ENCODE results near the gene CMSS1. TPM values are rescaled to one million over a fixed set of nuclear protein-coding genes. Genes with fewer than 3 reads are reported as not detected.

Gene CMSS1
- total RNA-seq, 2 donors from 2014 or later: 8.2 to 9.5 TPM

GRCh38 chr3:99843590-99844258 is 26.1 kb downstream of the CMSS1 start:
- ATAC-seq (peak; percentile 12), DNase-seq (no peak)
- intact Hi-C loops (cut with DNase I, micrococcal nuclease): loop anchor here in 1 of 2 donors (10.0 kb wide), 1 partner anchor 201 kb away; no protein-coding TSS in a partner anchor

DNA sequence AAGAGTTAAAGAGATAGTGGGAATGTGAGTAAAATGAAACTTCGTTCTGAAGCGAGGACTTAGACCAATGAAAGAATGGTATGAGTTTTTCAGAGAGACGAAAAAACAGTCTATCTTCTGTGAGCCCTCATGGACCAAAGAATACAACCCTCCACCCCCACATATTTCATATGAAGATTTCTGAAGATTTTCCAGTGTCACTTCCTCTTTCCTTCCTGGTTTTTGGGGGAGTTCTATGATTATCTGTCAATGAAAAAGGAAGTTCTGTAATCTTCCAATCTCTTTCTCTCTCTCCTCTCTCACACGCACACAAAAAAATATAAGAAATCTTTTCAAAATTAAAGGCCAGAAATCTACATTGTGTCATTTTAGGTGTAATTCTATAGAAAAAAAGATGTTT is 27.7 kb downstream of the CMSS1 start:
- ATAC-seq (no peak), DNase-seq (no peak)
- intact Hi-C loops (cut with DNase I, micrococcal nuclease): loop anchor here in 1 of 2 donors (10.0 kb wide), 1 partner anchor 199 kb away; no protein-coding TSS in a partner anchor

- ATAC-seq: no peak
Observed at GRCh38 chr3:99845999-99846398, 28.3 kb downstream of the CMSS1 start.

GRCh38 chr3:99846477-99847160 is 29.0 kb downstream of the CMSS1 start:
- no peak for DNase-seq
- ATAC-seq: no peak
- intact Hi-C loops (cut with DNase I, micrococcal nuclease): loop anchor here in 1 of 2 donors (10.0 kb wide), 1 partner anchor 198 kb away; no protein-coding TSS in a partner anchor

More at GRCh38 chr3:99845999-99846398, 28.3 kb downstream of the CMSS1 start:
- DNase-seq: no peak
- intact Hi-C loops (cut with DNase I, micrococcal nuclease): loop anchor here in 1 of 2 donors (10.0 kb wide), 1 partner anchor 199 kb away; no protein-coding TSS in a partner anchor

GRCh38 chr3:99848433-99848832 is 30.8 kb downstream of the CMSS1 start:
- intact Hi-C loops (cut with DNase I, micrococcal nuclease): loop anchor here in 1 of 2 donors (10.0 kb wide), 1 partner anchor 196 kb away; no protein-coding TSS in a partner anchor
- no peak for DNase-seq
- no peak for ATAC-seq

GRCh38 chr3:99850608-99851007 is 32.9 kb downstream of the CMSS1 start:
- ATAC-seq (no peak), DNase-seq (no peak)
- intact Hi-C loops (cut with DNase I, micrococcal nuclease): no loop called here

DNA sequence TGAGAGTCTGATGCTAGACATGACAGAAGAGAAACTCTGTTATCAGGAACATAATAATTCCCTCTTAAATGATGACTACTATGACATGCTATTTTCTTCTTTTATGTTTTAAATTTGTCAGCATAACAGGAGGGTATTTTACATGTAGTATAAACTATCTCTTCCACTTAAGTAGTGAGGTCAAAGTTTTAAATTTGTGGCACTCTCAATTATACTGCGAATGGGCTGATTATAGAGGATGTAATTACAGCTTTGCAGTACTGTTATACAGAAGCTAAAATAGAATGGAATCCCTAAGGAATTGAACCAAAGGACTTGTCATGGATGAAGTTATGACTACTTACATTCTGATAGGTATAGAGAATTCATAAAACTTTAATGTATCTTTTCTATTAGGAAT is 34.3 kb downstream of the CMSS1 start:
- ATAC-seq (no peak), DNase-seq (no peak)
- intact Hi-C loops (cut with DNase I, micrococcal nuclease): no loop called here

- intact Hi-C loops (cut with DNase I, micrococcal nuclease): no loop called here
- DNase-seq (no peak), ATAC-seq (no peak)
Observed at GRCh38 chr3:99852851-99853250, 35.2 kb downstream of the CMSS1 start.

GRCh38 chr3:99854756-99855298 is 37.2 kb downstream of the CMSS1 start:
- no peak for ATAC-seq

DNA sequence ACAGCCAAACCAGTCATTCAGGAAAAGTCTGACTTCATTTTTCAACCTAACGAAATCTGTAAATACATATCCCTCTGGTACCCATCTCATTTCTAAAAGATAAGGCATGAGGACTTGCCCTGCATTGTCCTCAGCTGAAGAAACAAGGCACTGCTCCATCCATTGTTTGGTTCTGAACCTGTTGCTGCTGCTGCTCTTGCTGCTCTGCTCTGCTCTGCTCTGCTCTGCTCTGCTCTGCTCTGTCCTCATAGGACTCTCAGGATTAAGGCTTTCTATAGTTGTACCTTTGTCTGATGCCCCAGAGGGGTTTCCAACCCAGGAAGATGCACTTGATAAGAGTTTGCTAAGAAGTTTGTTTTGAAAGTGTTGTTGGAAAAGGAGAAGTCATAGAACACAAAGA is 38.2 kb downstream of the CMSS1 start:
- ATAC-seq: no peak
- DNase-seq: no peak
- intact Hi-C loops (cut with DNase I, micrococcal nuclease): no loop called here

More at GRCh38 chr3:99854756-99855298, 37.2 kb downstream of the CMSS1 start:
- DNase-seq: no peak
- intact Hi-C loops (cut with DNase I, micrococcal nuclease): no loop called here

GRCh38 chr3:99856437-99857220 is 39.0 kb downstream of the CMSS1 start:
- ATAC-seq (no peak), DNase-seq (no peak)
- intact Hi-C loops (cut with DNase I, micrococcal nuclease): no loop called here

DNA sequence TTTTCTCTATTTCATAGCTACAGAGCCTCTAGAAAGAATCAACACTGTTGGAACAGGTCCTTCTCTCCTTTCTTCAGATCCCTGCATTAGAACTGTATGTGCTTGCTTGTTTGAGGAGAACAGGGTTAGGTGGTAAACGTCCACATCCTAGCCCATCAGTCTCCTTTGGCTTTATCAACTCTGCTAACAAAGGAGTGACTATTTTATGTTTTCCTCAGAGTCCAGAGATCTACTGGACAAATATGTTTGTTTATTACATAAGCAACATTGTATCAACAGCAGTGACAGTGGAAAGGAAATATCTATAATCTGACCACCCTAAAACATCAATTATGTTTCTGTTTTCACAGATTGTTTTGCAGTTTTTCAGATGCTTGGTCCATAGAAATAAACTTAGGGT is 39.6 kb downstream of the CMSS1 start:
- ATAC-seq (no peak), DNase-seq (no peak)
- intact Hi-C loops (cut with DNase I, micrococcal nuclease): no loop called here

GRCh38 chr3:99858469-99858868 is 40.8 kb downstream of the CMSS1 start:
- ATAC-seq: no peak
- intact Hi-C loops (cut with DNase I, micrococcal nuclease): no loop called here
- DNase-seq: no peak

DNA sequence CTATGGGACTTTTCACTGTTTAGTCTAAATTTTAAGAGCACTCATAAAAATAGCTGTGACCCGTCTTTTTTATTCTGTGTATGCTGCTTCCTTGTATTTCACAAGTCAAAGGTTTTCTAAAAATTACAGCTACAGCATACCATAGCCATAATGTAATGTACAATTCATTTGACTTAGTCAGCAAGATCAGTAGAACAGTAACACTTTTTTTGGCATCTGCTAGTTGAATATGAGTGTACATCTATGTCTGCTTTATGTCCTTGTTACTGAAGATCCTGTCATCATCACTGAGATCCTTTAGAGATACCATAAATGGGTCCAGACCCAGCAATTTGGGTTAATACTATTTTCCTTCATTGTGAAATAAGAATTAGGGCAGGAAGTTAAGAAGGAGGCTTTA is 42.2 kb downstream of the CMSS1 start:
- no peak for ATAC-seq
- intact Hi-C loops (cut with DNase I, micrococcal nuclease): no loop called here

GRCh38 chr3:99861216-99861615 is 43.6 kb downstream of the CMSS1 start:
- no peak for ATAC-seq
- no peak for DNase-seq
- intact Hi-C loops (cut with DNase I, micrococcal nuclease): no loop called here

More for the DNA sequence above, 42.2 kb downstream of the CMSS1 start:
- DNase-seq: no peak

DNA sequence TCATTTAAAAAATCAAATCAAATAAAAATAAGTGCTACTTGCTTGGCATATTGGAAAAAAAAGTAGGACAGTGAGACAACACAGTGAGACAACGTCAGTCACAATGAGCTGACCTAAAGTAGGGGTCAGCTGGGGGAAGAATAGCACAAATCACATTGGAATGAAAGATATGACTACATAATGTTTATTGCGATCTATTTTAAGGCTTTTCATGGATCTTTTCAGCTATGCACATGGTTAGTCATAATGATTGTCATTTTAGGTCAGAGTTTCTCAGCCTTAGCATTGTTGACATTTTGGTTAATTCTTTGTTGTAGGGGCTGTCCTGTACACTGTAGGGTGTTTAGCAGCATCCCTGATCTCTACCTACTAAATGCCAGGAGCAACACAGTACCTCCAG is 44.5 kb downstream of the CMSS1 start:
- DNase-seq: no peak
- ATAC-seq: no peak
- intact Hi-C loops (cut with DNase I, micrococcal nuclease): no loop called here

DNA sequence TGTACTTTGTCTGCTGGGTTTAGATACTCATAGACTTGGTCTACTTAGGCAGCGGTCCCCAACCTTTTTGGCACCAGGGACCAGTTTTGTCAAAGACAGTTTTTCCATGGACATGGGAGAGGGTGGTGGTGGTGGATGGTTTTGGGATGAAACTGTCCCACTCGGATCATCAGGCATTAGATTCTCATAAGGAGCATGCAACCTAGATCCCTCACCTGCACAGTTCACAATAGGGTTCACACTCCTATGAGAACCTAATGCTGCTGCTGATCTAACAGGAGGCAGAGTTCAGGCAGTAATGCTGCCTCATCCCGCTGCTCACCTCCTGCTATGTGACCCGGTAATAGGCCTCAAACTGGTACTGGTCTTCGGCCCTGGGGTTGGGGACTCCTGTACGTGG is 45.3 kb downstream of the CMSS1 start:
- no peak for DNase-seq
- ATAC-seq: no peak
- intact Hi-C loops (cut with DNase I, micrococcal nuclease): no loop called here

DNA sequence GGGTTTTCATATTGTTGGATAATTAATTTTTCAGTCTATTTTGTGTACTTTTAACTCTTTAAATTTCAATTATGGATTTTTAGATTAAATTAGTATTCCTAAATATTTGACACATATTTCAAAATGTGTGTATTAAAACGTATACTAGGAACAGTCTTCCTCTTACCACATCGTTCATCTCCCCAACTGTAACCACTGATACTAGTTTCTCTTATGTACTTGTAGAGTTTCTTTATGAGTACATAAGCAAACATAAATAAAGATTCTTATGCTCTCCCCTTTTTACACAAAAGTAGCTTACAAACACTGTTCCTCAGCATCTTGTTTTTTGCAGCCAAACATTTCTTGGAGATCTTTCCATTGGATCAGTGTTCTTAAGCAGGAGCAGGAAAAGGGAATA is 45.9 kb downstream of the CMSS1 start:
- intact Hi-C loops (cut with DNase I, micrococcal nuclease): no loop called here
- DNase-seq (no peak), ATAC-seq (no peak)

DNA sequence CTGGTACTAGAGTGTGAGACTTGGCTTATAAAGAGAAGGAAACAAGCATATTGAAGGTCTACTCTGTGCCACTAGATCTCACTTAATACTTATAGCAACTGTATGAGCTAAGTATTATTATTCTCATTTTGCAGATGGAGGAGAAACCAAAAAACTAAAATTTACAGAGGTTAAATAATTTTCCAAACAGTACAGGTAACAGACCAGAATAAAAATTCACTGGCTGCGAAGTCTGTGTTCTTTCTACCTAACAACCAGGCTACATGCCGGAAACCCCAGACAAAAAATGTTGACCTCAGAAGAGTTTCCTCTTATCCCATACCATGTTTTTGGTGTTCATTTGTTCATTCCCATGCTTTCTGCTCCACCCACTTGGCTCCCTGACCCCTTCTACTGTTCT is 46.6 kb downstream of the CMSS1 start:
- DNase-seq (no peak), ATAC-seq (no peak)
- intact Hi-C loops (cut with DNase I, micrococcal nuclease): no loop called here

Data from left colon (tissue), 2 donors.